NT2/D1 (cell line): ENCODE results near the gene NXPH4.

ENCODE experiments used
- SUZ12 ChIP-seq: IDR thresholded peaks from 2 replicates; pipeline ENCODE4 v1.6.1; 2011; ENCODE audit not compliant: insufficient read length, insufficient read depth; ENCODE audit errors: extremely low read depth
- YY1 ChIP-seq: IDR thresholded peaks from 2 replicates; pipeline ENCODE4 v1.6.1; 2011; ENCODE audit not compliant: insufficient read length, insufficient read depth
- ZNF274 ChIP-seq: IDR thresholded peaks from 2 replicates; pipeline ENCODE4 v1.6.1; 2011; ENCODE audit warnings: mild to moderate bottlenecking, low read depth, low read length

DNA sequence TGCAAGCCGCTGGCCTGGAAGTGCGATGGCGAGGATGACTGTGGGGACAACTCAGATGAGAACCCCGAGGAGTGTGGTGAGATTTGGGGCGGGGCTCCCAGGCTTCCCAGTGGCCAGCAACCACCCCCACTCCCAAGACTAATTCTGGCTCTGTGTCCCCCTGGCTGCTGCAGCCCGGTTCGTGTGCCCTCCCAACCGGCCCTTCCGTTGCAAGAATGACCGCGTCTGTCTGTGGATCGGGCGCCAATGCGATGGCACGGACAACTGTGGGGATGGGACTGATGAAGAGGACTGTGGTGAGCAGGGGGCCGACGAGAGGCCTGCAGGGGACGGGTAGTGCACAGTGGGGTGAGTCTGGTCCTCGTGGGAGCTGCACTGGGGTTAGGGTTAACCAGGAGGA, 12.1 kb upstream of the NXPH4 start:
- TF ChIP-seq SUZ12 (no peak), YY1 (no peak), ZNF274 (no peak)
